HEK293 (cell line): ENCODE data around the gene LRRN4.

Source experiments
- BCL11A ChIP-seq: fragments of 450-650 bp; formaldehyde crosslinking; IDR thresholded peaks from 2 replicates; pipeline ENCODE4 v1.5.1; 2016; ENCODE audit warnings: low read depth, missing biosample characterization, missing genetic modification characterization
- CTCF ChIP-seq: fragments of 450-650 bp; formaldehyde crosslinking; IDR thresholded peaks from 2 replicates; pipeline ENCODE4 v1.5.1; 2016; ENCODE audit warnings: missing biosample characterization, missing genetic modification characterization
- TCF7L2 ChIP-seq: IDR thresholded peaks from 2 replicates; pipeline ENCODE4 v1.6.1; 2011; ENCODE audit warnings: low read depth, mild to moderate bottlenecking, inconsistent platforms, low read length, moderate library complexity, borderline replicate concordance
- ZNF138 ChIP-seq: fragments of 450-650 bp; formaldehyde crosslinking; IDR thresholded peaks from 2 replicates; pipeline ENCODE4 v1.5.1; 2016; ENCODE audit warnings: missing biosample characterization, missing genetic modification characterization, borderline replicate concordance
- ZNF18 ChIP-seq: fragments of 450-650 bp; formaldehyde crosslinking; IDR thresholded peaks from 2 replicates; pipeline ENCODE4 v1.5.1; 2016; ENCODE audit warnings: missing biosample characterization, missing genetic modification characterization
- ZNF433 ChIP-seq: fragments of 450-650 bp; formaldehyde crosslinking; IDR thresholded peaks from 2 replicates; pipeline ENCODE4 v1.5.1; 2016; ENCODE audit warnings: missing biosample characterization, missing genetic modification characterization, low read depth
- ZNF645 ChIP-seq: fragments of 450-650 bp; formaldehyde crosslinking; IDR thresholded peaks from 2 replicates; pipeline ENCODE4; 2016; ENCODE audit warnings: missing biosample characterization, missing genetic modification characterization
- ZNF76 ChIP-seq: fragments of 450-650 bp; formaldehyde crosslinking; IDR thresholded peaks from 2 replicates; pipeline ENCODE4; 2016; ENCODE audit warnings: low read depth, missing biosample characterization, missing genetic modification characterization, borderline replicate concordance

GRCh38 chr20:5990946-5991345 is 62.9 kb downstream of the LRRN4 start:
- TF ChIP-seq CTCF (tag by site-specific recombination): no peak
- TF ChIP-seq ZNF76 (tag by site-specific recombination): no peak
- TF ChIP-seq BCL11A (tag by site-specific recombination): no peak
- TF ChIP-seq ZNF433 (tag by site-specific recombination): no peak
- no peak for TF ChIP-seq ZNF645
- TF ChIP-seq ZNF18 (tag by site-specific recombination): no peak
- TF ChIP-seq TCF7L2: no peak
- TF ChIP-seq ZNF138 (tag by site-specific recombination): no peak
